Right lobe of liver (tissue), 4 donors: ENCODE results near the gene CPM.

Source experiments
- POLR2A ChIP-seq: fragments of 450-650 bp; IDR thresholded peaks from one replicate; pipeline ENCODE4 v1.6.1; 2017; ENCODE audit warnings: antibody characterized with exemption, mild to moderate bottlenecking
- TF ChIP-seq, protein P1 (sequence below), 4 donors: fragments of 200-600 bp in 3 of 4; fragments of 450-650 bp in 1 of 4; IDR thresholded peaks; one replicate each; pipeline versions ENCODE4 v1.5.1 to v1.8.0; 2016 to 2022; ENCODE audit warnings: antibody characterized with exemption in 4 of 4, mild to moderate bottlenecking in 2 of 4
- donor health status: DM: no; HTN: no; CAD: no.
- donor health status: DM: no; HTN: no; CAD: no.
- donor health status: DM: no; HTN: yes; CAD: no.

DNA sequence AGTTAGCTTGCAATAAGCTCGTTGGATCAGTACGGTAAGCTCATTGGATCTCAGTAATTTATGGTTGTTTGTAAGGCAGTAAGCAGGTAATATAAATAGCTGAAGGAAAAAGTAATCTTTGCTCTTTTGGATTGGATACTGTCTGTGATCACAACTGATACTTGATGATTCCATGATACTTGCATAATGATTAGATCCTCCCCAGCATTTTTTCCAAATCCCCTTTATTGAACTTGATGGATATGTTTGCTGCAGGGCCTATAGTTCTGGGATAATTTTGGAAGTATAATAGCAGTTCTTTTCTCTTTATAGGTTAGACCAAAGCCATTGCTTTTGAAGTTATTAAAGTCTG, 119.8 kb downstream of the CPM start:
- TF ChIP-seq, protein P1, sequence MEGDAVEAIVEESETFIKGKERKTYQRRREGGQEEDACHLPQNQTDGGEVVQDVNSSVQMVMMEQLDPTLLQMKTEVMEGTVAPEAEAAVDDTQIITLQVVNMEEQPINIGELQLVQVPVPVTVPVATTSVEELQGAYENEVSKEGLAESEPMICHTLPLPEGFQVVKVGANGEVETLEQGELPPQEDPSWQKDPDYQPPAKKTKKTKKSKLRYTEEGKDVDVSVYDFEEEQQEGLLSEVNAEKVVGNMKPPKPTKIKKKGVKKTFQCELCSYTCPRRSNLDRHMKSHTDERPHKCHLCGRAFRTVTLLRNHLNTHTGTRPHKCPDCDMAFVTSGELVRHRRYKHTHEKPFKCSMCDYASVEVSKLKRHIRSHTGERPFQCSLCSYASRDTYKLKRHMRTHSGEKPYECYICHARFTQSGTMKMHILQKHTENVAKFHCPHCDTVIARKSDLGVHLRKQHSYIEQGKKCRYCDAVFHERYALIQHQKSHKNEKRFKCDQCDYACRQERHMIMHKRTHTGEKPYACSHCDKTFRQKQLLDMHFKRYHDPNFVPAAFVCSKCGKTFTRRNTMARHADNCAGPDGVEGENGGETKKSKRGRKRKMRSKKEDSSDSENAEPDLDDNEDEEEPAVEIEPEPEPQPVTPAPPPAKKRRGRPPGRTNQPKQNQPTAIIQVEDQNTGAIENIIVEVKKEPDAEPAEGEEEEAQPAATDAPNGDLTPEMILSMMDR (IDR thresholded peaks at IDR 0.05) = no peak
- no peak for TF ChIP-seq POLR2A
